Measurements from ENCODE around the gene TCIRG1. TPM values are rescaled to one million over a fixed set of nuclear protein-coding genes. Genes with fewer than 3 reads are reported as not detected.

Gene TCIRG1
- polyA plus RNA-seq, 10 donors = 15.7 to 34.1 (median 24.1) TPM

DNA sequence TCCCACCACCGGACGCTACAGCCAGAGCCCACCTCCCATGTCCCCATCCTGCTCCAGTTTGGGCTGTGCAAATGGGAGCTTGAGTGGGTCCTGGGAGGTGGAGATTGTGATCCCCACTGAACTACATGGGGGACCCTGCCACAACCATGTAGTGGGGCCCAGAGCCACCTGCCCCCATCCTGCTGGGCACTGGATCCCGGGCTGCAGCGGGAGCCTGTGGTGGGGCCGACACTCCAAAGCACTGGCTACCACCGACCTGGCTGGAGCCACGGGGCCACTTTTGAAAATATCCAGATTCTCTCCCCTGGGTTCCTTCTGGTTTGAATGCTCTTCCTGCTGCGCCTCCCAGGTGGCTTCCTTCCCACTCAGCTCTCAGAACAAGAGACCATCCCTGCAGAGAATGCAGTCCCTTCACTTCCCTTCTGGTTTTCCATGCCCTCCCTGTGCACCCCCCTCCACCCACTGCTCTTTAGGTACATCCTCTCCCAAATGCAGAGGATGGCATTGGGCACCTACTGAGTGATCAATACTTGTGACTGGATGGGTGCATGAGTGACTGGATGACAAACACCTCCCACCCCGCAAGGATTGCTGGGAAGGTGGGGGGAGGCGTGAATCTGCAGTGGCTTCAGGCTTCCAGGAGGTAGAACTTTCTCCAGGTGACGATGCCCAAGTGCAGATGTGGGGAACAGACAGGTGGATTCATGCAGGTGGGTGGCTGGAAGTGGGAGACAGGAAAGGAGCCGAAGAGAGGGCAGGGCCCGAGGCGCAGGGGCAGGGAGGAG is 34.1 kb upstream of the TCIRG1 start:
- no peak for DNase-seq

DNA sequence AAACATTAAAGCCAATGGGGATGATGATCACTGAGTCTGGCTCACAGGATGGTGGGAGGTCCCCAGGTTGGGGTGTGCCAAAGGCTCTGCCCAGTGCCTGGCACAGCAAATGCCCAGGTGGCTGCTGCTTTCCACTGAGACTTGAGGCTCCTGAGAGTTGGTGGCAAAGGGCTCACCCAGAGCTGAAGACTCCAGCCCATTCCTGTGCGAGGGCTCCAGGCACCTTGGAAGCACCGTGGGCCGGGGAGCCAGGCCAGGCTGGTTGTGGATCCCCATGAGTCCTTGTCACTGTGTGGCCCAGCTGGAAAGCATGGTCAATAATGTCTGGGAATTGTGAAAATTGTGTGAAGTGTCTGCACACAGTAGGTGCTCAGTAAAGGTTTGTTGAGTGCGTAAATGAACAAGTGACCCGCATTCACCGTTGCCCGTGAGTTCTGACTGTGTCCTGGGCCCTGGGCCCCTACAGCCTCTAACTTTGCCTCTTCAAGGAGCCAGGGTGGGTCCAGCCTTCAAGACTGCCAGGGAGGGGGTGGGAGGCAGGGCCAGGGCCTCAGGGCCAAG is 32.1 kb upstream of the TCIRG1 start:
- DNase-seq = no peak

DNA sequence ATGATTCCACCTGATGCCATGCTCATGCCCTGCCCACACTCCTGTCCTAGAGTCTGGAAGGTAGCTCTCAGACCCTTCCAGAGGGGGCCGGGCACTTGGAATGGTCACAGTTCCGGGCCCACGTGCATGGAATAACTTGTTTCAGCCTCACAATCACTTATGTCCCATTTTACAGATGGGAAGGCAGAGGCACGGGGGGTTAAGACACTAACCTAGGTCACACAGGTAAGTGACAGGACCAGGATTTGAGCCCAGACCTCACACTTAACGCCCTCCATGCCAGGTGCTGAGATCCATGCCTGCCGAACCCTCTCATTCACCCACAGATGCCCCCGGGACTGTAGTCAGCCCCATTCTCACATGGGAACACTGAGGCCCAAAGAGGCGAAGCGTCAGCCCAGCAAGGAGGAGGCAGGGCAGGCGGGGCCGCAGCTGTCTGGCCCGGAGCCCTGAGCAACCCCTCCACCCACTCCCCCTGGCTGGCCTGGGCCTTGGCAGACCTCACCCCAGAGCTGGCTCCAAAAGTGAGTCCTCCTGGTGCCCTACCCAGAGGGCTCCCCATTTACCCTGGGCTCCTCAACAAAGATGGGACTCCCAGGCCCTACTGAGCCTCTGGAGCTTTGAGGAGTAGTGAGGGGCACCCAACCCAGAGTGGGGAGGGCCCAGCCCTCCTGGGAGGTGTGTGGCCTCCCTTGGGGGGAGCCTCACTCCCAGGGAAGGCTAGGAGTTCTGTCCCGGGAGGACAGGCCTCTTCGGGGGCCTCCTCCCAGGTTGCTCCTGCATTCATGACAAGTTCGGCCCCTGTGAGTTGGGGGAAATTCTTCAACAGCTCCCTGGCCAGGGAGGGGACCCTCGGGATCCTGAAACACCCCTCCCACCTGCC is 31.1 kb upstream of the TCIRG1 start:
- no peak for DNase-seq

- DNase-seq = no peak
Observed at GRCh38 chr11:68008381-68009337, 30.2 kb upstream of the TCIRG1 start.

- no peak for DNase-seq
Observed at GRCh38 chr11:68009391-68010089, 29.3 kb upstream of the TCIRG1 start.

GRCh38 chr11:68010090-68011041 is 28.5 kb upstream of the TCIRG1 start, which contains the start of gene ALDH3B1:
Gene ALDH3B1 (plus strand): TSS chr11:68010327. CDS start chr11:68015298, 4,971 bp downstream.
- DNase-seq = peak in 2 of 3 donors; percentile 56 to 82

DNA sequence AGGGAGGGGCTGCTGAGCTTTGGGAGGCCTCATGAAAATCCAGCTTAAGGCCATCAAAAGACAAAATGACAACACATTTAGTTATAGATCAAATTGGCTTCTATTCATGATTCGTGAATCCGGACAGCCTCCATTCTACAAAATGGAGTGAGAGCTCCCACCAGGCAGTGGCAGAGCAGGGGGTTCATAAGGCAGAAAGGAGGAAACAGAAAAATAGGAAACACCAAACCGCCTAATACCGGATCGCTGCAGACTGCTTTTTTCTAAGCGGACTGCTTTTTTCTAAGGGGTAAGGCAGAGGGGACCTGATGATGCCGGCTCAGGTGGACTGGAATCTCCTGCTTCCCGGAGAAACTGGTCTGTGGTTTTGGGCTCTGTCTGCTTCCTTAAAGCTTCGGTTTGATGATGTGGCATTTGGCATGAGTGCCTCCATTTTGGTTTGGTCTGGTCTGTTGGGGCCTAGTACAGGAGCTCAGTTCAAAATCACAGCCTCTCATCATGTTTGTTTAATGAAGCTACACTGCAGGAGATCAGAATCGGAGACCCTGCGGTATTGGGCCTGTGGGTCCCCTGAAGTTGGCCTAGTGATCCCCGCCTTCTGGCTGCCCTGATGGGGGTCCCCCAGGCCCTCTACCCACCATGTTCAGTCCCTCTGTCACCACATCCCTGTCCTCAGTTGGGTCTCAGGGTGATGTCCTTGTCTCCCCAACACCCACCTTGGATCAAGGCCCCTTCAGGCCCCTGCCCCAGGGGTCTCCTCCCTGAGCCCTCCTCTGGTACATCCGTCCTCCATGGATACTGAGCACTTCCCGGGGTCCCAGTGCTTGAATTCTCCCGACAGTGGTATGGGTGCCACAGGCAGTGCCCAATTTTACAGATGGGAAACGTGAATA is 27.5 kb upstream of the TCIRG1 start:
- DNase-seq = peak in 1 of 3 donors; percentile 41

- no peak for DNase-seq
Observed at GRCh38 chr11:68012044-68012842, 26.6 kb upstream of the TCIRG1 start.

- peak in 1 of 3 donors; percentile 83 for DNase-seq
Observed at GRCh38 chr11:68012843-68013610, 25.8 kb upstream of the TCIRG1 start.

DNA sequence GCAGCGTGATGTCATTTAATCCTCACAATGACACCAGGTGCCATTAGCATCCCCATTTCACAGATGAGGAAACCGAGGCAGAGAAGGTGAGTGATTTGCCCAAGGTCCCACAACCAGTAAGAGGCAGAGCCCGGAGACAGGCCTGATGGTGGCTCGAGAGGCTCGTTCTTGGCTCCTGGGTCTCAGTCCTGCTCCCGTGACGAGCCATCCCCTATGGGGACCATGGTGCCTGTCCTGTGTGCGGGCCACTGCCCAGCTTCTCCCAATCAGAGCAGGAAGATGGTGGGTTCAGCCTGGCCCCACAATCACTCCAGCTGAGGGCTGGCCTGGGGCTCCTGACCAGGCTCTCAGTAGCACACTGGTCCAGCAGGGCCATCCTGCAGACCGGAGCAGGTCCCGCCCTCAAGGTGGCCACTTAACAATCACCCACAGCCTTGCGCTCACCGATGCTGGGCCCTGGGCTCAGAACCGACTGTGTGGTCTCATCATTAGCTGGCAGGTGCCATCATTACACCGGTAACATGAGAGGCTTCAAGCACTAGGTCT is 25.1 kb upstream of the TCIRG1 start:
- DNase-seq = no peak

DNA sequence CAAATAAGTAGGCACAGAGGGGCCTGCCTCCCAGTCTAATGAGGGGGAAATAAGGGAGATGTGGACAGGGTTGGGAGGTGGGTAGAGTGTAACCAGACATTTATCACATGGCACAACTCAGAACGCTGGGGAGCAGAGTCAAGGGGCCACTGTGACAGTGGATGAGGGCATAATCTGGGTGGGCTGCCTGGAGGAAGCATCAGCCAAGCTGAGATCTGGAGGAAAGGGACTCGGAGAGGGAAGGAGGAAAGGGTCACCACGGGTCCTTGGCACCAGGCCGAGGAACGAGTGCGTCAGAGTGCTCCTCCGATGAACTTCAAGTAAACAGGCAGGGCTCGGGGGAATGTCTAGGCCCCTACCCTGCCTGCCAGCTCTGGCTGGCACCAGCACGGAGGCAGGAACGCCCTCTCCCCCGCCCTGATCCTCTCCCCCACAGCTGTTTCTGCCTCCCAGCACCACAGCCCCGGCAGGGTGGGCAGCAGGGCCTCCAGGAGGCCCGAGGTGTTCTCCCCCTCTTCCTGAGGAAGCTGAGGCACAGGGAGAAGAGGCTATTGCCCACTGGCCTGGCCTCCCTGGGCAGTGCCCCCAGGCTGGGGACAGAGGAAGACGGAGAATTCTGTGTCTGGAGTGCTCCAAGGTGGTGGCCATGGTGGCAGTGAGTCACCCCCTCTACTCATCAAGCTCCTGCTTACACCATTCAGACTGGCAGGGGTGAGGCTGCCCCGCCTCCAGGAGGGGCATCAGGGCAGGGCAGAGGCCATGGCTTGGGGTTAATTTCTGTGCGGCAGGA is 24.5 kb upstream of the TCIRG1 start:
- DNase-seq = peak in 1 of 3 donors; percentile 45

- no peak for DNase-seq
Observed at GRCh38 chr11:68014947-68015447, 23.8 kb upstream of the TCIRG1 start.

DNA sequence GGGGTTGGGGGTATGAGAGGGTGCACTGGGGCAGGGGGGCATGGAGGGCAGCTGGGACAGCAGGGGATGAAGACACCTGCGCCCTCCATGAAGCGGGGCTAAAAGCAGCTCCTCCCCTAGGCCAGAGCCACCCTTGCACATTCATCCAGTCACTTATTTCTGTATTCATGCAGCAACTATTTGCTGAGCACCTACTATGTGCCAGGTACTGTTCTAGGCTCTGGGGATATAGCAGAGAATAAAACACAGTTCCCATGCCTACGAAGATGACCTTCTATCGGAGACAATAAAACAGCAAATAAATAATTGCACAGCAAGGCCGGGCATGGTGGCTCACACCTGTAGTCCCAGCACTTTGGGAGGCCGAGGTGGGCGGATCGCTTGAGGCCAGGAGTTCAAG is 23.4 kb upstream of the TCIRG1 start:
- no peak for DNase-seq

DNA sequence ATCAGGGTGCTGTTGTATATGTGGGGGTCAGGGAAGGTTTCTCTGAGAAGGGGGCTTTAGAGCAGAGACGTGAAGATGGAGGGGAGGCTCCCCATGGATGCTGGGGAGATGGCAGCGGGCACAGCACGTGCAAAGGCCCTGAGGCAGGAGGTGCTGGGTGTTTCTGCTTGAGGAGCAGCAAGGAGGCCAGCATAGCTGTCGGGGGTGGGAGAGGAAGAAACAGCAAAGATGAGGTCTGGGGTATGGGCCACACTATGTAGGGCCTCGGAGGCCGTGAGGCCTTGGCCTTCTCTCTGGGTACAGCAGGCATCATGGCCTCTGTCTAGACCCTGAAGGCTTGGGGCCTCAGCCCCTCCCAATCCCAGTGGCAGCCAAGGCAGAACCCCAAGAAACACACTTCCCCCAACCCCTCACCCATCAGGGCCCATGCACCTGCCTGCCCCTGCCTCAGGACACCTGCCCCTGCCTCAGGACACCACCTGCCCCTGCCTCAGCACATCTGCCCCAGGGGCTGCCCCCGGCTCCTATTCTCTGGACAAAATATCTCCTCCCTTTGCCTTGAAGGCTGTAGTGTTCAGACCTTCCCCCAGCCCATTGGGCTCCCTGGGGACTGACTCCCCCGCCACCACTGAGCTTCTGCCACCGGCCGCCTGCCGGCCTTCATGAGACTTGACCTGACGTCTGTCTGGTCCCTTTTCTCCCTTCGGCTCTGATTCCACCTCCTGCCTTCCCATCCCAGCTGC is 22.5 kb upstream of the TCIRG1 start:
- no peak for DNase-seq

Measured in muscle of back (tissue), 11 donors.